BE2C (cell line): ENCODE data around the gene PPP1R18.

Experiments used
- DNase-seq: peaks from one replicate; pipeline ENCODE4 v3.0.0-alpha.2; 2020
- H3K27me3 ChIP-seq: fragments of 250-450 bp; sonication (Bioruptor Pico); 2 replicates; pipeline ENCODE4 v1.5.1; 2020; ENCODE audit warnings: mild to moderate bottlenecking
- H3K36me3 ChIP-seq: fragments of 250-450 bp; sonication (Bioruptor Pico); 2 replicates; pipeline ENCODE4 v1.5.1; 2020; ENCODE audit warnings: mild to moderate bottlenecking
- H3K4me1 ChIP-seq: fragments of 250-450 bp; sonication (Bioruptor Pico); 2 replicates; pipeline ENCODE4 v1.5.1; 2020
- H3K4me3 ChIP-seq: 2 replicates; pipeline ENCODE4 v1.5.1; 2011; ENCODE audit warnings: low read depth, low read length
- H3K9me3 ChIP-seq: fragments of 250-450 bp; sonication (Bioruptor Pico); 2 replicates; pipeline ENCODE4 v1.5.1; 2020
- TF ChIP-seq, protein P1 (sequence below): IDR thresholded peaks from 2 replicates; pipeline ENCODE4 v1.5.1; 2012; ENCODE audit warnings: mild to moderate bottlenecking, low read depth, low read length

The PPP1R18 gene

DNA sequence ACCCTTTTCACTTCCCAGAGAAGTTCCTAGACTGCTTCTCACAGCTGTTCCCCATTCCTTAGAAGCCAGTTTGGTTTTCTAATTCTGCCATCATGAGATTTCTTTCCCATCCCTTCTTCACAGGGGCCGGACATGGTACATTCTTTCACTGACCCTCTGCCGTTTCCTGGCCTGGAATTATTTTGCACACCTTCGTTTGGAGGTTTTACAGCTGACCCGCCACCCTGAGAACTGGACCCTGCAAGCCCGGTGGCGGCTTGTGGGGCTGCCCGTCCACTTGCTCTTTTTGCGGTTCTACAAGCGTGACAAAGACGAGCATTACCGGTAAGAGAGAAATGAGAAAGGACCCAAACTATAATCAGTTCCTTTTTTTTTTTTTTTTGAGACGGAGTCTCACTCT lies 35.3 kb downstream of the PPP1R18 start:
- DNase-seq, result no peak
- TF ChIP-seq, protein P1, sequence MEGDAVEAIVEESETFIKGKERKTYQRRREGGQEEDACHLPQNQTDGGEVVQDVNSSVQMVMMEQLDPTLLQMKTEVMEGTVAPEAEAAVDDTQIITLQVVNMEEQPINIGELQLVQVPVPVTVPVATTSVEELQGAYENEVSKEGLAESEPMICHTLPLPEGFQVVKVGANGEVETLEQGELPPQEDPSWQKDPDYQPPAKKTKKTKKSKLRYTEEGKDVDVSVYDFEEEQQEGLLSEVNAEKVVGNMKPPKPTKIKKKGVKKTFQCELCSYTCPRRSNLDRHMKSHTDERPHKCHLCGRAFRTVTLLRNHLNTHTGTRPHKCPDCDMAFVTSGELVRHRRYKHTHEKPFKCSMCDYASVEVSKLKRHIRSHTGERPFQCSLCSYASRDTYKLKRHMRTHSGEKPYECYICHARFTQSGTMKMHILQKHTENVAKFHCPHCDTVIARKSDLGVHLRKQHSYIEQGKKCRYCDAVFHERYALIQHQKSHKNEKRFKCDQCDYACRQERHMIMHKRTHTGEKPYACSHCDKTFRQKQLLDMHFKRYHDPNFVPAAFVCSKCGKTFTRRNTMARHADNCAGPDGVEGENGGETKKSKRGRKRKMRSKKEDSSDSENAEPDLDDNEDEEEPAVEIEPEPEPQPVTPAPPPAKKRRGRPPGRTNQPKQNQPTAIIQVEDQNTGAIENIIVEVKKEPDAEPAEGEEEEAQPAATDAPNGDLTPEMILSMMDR, result no peak
- H3K4me3 ChIP-seq, result no peak overlapping the region
- no peaks in the 10 kb centered on the region; the same call in 1 of the 2 replicates for H3K4me1 ChIP-seq
- peaks cover 51% of the 10 kb centered on the region for H3K36me3 ChIP-seq
- no peaks in the 10 kb centered on the region for H3K27me3 ChIP-seq
- H3K9me3 ChIP-seq, result no peaks in the 10 kb centered on the region

DNA sequence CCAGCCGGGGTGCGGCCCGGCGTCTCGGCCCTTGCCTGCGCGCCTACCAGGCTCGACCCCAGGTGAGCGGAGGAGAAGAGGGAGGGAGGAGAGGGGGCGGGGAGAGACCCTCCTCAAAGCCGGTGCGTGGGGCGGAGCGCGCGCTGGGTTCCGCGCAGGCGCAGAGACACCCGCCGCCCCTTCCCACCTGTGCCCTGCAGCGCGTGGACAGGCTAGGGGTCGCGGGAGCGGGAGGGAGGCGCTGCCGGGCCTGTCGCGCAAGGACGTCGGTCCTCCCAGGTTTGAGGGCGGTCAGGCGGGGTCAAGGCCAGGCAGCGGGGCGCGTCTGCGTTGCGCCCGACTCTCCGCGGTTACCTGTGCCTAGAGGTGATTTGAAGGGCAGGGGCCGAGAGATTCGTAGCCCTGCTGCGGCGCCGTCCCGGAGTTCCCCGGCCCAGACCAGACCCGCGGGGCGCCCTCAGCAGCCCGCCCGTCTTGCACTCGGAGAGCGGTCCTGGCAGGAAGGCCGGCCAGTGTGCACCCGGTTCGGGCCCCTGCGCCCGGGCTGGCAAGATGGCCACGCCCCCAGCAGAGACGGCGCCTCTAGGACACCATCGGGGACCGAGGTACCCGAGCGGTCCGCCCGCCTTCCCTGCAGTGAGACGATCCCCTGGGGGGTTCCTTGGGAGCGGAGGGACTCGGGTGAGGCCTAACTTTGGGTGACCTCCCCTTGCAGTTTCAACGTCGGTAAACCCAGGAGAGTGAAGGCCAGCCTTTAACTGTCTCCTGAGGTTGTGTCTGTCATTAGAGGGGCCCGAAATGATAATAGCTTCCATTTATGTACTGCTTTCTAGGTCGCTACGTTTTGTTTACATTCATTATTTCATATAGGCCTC lies 39.0 kb downstream of the PPP1R18 start:
- H3K4me3 ChIP-seq, result peak overlapping the region; percentile 87
- H3K9me3 ChIP-seq, result no peaks in the 10 kb centered on the region
- peaks cover 17% of the 10 kb centered on the region for H3K36me3 ChIP-seq
- H3K27me3 ChIP-seq, result no peaks in the 10 kb centered on the region
- peak; percentile 85 for DNase-seq
- TF ChIP-seq, protein P1, result no peak
- no peaks in the 10 kb centered on the region; the same call in 1 of the 2 replicates for H3K4me1 ChIP-seq

DNA sequence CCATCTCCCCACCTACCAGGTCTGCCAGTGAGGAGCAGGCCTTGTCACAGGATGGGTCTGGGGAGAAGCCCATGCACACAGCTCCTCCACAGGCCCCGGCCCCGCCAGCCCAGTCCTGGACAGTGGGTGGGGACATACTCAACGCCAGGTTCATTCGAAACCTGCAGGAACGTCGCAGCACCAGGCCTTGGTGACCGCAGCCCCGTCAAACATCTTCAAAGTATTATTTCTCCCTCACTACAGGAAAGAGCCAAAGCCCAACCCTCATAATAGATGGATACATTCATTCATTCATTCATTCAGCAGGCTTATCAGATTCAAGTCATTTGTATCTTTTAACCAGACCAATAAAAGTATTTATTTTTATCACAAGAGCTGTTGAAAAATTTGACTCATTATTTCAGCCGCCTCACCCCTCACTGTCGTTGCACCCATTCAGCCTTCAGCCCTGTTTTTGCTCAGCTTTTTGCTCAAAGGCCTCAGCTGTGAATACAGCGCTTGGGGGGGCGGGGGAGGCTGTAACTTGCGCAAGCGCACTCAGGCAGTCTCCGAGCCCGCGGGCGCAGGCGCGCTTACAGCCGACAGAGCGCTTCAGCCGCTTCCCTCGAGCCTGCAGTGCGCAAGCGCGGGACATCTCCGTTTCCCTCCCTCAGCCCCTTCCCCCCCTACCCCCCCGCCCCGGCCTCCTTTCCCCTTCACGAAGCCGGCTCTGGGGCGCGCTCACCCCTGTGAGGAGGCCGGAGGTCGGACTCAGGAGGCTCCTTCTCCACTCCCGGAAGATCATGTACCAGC lies 39.8 kb downstream of the PPP1R18 start, which contains the start of gene C6orf136:
Gene C6orf136 (plus strand): TSS at position 684 of the 792 bp plus-strand sequence. CDS start 99 bp downstream, at position 783.
- no peaks in the 10 kb centered on the region for H3K9me3 ChIP-seq

DNA sequence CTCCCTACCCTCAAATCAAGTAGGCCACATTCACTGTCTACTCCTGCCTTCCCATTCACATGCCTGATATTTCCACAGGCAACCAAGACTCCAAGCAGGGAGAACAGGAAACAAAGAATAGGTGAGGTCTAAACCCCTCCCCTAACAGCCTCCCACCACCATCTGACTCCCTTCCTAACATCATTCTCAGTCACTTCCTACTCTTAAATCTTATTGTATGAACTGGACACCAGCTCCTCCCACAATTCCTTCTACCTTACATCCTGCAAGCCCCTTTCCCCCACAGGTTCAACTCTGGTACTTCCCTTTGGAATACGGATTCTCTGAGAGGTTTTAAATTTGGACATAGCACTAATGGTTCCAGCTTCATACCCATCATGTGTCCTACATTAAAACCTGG lies 40.5 kb downstream of the PPP1R18 start:
- Histone ChIP-seq H3K9me3 (no peaks in the 10 kb centered on the region), H3K36me3 (peaks cover 2% of the 10 kb centered on the region), H3K4me3 (no peak overlapping the region), H3K27me3 (no peaks in the 10 kb centered on the region), H3K4me1 (no peaks in the 10 kb centered on the region; the same call in 1 of the 2 replicates)
- no peak for DNase-seq
- TF ChIP-seq, protein P1, result no peak

More for the DNA sequence above, 39.8 kb downstream of the PPP1R18 start, which contains the start of gene C6orf136:
- Histone ChIP-seq H3K4me3 (peak within 1 kb of the TSS; percentile 87), H3K4me1 (no peaks in the 10 kb centered on the region; the same call in 1 of the 2 replicates), H3K27me3 (no peaks in the 10 kb centered on the region), H3K36me3 (peaks cover 8% of the 10 kb centered on the region)
- DNase-seq, result peak; percentile 94
- TF ChIP-seq, protein P1, result no peak

DNA sequence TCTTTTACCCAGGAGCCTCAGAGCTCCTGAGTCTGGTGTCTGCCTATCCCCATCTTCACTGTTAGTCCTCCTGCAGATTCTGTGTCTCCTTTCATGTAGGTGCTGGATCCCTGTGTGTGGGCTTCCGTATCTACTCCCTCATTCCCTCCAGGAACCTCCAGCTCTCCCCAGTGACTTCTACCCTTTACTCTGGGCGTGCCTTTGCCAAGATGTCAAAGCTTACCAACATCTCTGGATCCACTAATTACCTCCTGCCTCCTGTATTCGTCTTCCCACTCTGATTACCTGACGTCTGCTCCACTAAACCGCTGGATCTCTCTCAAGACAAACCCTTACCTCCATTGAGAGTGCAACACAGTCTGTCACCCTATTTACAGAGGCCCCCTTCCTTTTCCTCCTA lies 41.7 kb downstream of the PPP1R18 start:
- DNase-seq, result no peak
- TF ChIP-seq, protein P1, result no peak

More for the DNA sequence above, 41.7 kb downstream of the PPP1R18 start:
- no peaks in the 10 kb centered on the region; the same call in 1 of the 2 replicates for H3K36me3 ChIP-seq
- no peaks in the 10 kb centered on the region; the same call in 1 of the 2 replicates for H3K4me1 ChIP-seq
- no peaks in the 10 kb centered on the region for H3K9me3 ChIP-seq
- H3K27me3 ChIP-seq, result no peaks in the 10 kb centered on the region
- no peak overlapping the region for H3K4me3 ChIP-seq
